LNCAP (cell line): ENCODE results near the gene MTMR4.

Source experiments
- CTCF ChIP-seq: fragments of 450-650 bp; IDR thresholded peaks from 2 replicates; pipeline ENCODE4 v1.5.1; 2017; ENCODE audit warnings: mild to moderate bottlenecking

MTMR4 gene

GRCh38 chr17:58531661-58532554, 17.5 kb upstream of the MTMR4 start:
- no peak for TF ChIP-seq CTCF

- no peak for TF ChIP-seq CTCF
Measured at GRCh38 chr17:58531122-58531521, 16.7 kb upstream of the MTMR4 start.

- no peak for TF ChIP-seq CTCF
Measured at GRCh38 chr17:58530655-58531054, 16.2 kb upstream of the MTMR4 start.

GRCh38 chr17:58529275-58529674, 14.8 kb upstream of the MTMR4 start:
- no peak for TF ChIP-seq CTCF

- TF ChIP-seq CTCF: no peak
Measured at GRCh38 chr17:58528443-58528842, 14.0 kb upstream of the MTMR4 start.

GRCh38 chr17:58527949-58528348, 13.5 kb upstream of the MTMR4 start:
- no peak for TF ChIP-seq CTCF

GRCh38 chr17:58527306-58527705, 12.9 kb upstream of the MTMR4 start:
- no peak for TF ChIP-seq CTCF

GRCh38 chr17:58525239-58525638, 10.8 kb upstream of the MTMR4 start:
- TF ChIP-seq CTCF: no peak
